Esophagus (tissue), 2 donors: ENCODE measurements around the gene ABCA9. TPM values are rescaled to one million over a fixed set of nuclear protein-coding genes. Genes with fewer than 3 reads are reported as not detected.
A peak's percentile ranks its signal among the peaks of the same experiment; 100 is the strongest.

Experiments
- H3K27ac ChIP-seq, 2 donors: one replicate each; pipeline ENCODE4 v1.5.1; 2013; ENCODE audit warnings: low read depth in 2 of 2, mild to moderate bottlenecking in 2 of 2, inconsistent platforms in 1 of 2, low read length in 1 of 2, moderate library complexity in 1 of 2
- H3K27me3 ChIP-seq, 2 donors: one replicate each; pipeline ENCODE4 v1.6.1; 2013; ENCODE audit warnings: low read length in 2 of 2, control low read depth in 1 of 2, mild to moderate bottlenecking in 1 of 2; ENCODE audit not compliant: insufficient read depth in 2 of 2, control insufficient read depth in 1 of 2
- H3K36me3 ChIP-seq, 2 donors: one replicate each; pipeline ENCODE4 v1.6.1; 2013; ENCODE audit warnings: low read length in 1 of 2; ENCODE audit not compliant: control insufficient read depth in 2 of 2, insufficient read depth in 2 of 2
- H3K4me1 ChIP-seq, 2 donors: one replicate each; pipeline ENCODE4 v1.6.1; 2013; ENCODE audit warnings: low read length in 1 of 2; ENCODE audit not compliant: control insufficient read depth in 2 of 2, insufficient read depth in 2 of 2
- H3K4me3 ChIP-seq, 2 donors: one replicate each; pipeline ENCODE4 v1.5.1; 2013; ENCODE audit warnings: low read length in 2 of 2, mild to moderate bottlenecking in 2 of 2, low read depth in 1 of 2, moderate library complexity in 1 of 2
- H3K9me3 ChIP-seq, 2 donors: one replicate each; pipeline ENCODE4 v1.6.1; 2013; ENCODE audit warnings: mild to moderate bottlenecking in 2 of 2, low read depth in 1 of 2, low read length in 1 of 2, moderate library complexity in 1 of 2; ENCODE audit not compliant: control insufficient read depth in 2 of 2, insufficient read depth in 1 of 2
- WGBS, 2 donors: extraction: QIAGEN DNeasy Blood & Tissue Kit; methylation state at CpG; one replicate each; pipeline ENCODE4 v1.1.7; 2013; 5-methylcytosine and 5-hydroxymethylcytosine counted together
- polyA plus RNA-seq, 2 donors: library from polyadenylated mRNA; stranded (reverse); fragments of 200-250 nt; gene quantifications; one replicate each; pipeline ENCODE4 v1.2.3, GENCODE V29; 2013
- donor health status: healthy with polysubstance abuse.
- donor health status: Bipolar disorder and iron deficiency.

Gene ABCA9
- polyA plus RNA-seq, 2 donors, result 0.69 to 2.2 TPM

- Histone ChIP-seq H3K27me3 (no peaks in the 10 kb centered on the region), H3K27ac (no peak overlapping the region), H3K9me3 (no peaks in the 10 kb centered on the region), H3K36me3 (no peaks in the 10 kb centered on the region), H3K4me3 (no peak overlapping the region), H3K4me1 (no peaks in the 10 kb centered on the region)
- WGBS, 2 donors, result 90 to 91% methylated on average over 1 of the region's 1 CpG
These were observed 2.6 kb downstream of the ABCA9 start for GRCh38 chr17:69058165-69058564.

GRCh38 chr17:69057280-69057679 is 3.4 kb downstream of the ABCA9 start:
- Histone ChIP-seq H3K36me3 (no peaks in the 10 kb centered on the region), H3K9me3 (no peaks in the 10 kb centered on the region), H3K27me3 (no peaks in the 10 kb centered on the region), H3K4me3 (no peak overlapping the region), H3K4me1 (no peaks in the 10 kb centered on the region), H3K27ac (no peak overlapping the region)
- 72 to 84% methylated on average over 1 of the region's 1 CpG for WGBS, 2 donors

- no peaks in the 10 kb centered on the region for H3K4me1 ChIP-seq
- H3K27ac ChIP-seq, result no peak overlapping the region
- H3K9me3 ChIP-seq, result no peaks in the 10 kb centered on the region
- no peaks in the 10 kb centered on the region for H3K36me3 ChIP-seq
- 80 to 86% methylated on average over 3 of the region's 3 CpGs for WGBS, 2 donors
- H3K4me3 ChIP-seq, result no peak overlapping the region
- no peaks in the 10 kb centered on the region for H3K27me3 ChIP-seq
These were observed 4.4 kb downstream of the ABCA9 start for GRCh38 chr17:69056179-69056823.

- no peaks in the 10 kb centered on the region for H3K4me1 ChIP-seq
- no peaks in the 10 kb centered on the region for H3K9me3 ChIP-seq
- no peak overlapping the region for H3K4me3 ChIP-seq
- no peak overlapping the region for H3K27ac ChIP-seq
- H3K27me3 ChIP-seq, result no peaks in the 10 kb centered on the region
- WGBS, 2 donors, result 79 to 87% methylated on average over 2 of the region's 2 CpGs
- no peaks in the 10 kb centered on the region for H3K36me3 ChIP-seq
These were observed 5.4 kb downstream of the ABCA9 start for GRCh38 chr17:69055334-69055733.

GRCh38 chr17:69050999-69051775 is 9.5 kb downstream of the ABCA9 start:
- H3K4me1 ChIP-seq, result no peaks in the 10 kb centered on the region
- H3K27me3 ChIP-seq, result no peaks in the 10 kb centered on the region
- no peak overlapping the region for H3K4me3 ChIP-seq
- H3K9me3 ChIP-seq, result no peaks in the 10 kb centered on the region
- H3K36me3 ChIP-seq, result no peaks in the 10 kb centered on the region
- no peak overlapping the region for H3K27ac ChIP-seq
- 75 to 76% methylated on average over 5 of the region's 5 CpGs for WGBS, 2 donors

GRCh38 chr17:69048634-69049033 is 12.1 kb downstream of the ABCA9 start:
- Histone ChIP-seq H3K9me3 (no peaks in the 10 kb centered on the region), H3K36me3 (no peaks in the 10 kb centered on the region), H3K27ac (no peak overlapping the region), H3K27me3 (no peaks in the 10 kb centered on the region), H3K4me1 (no peaks in the 10 kb centered on the region), H3K4me3 (no peak overlapping the region)
- WGBS, 2 donors, result 79 to 81% methylated on average over 2 of the region's 2 CpGs

- WGBS, 2 donors, result 15 to 25% methylated on average over 3 of the region's 3 CpGs
These were observed 13.1 kb downstream of the ABCA9 start for GRCh38 chr17:69047368-69048263.

GRCh38 chr17:69046121-69046807 is 14.5 kb downstream of the ABCA9 start:
- Histone ChIP-seq H3K9me3 (no peaks in the 10 kb centered on the region), H3K4me1 (no peaks in the 10 kb centered on the region), H3K27ac (no peak overlapping the region), H3K27me3 (no peaks in the 10 kb centered on the region), H3K36me3 (no peaks in the 10 kb centered on the region), H3K4me3 (no peak overlapping the region)
- WGBS, 2 donors, result 71% methylated on average over 4 of the region's 4 CpGs

More at GRCh38 chr17:69047368-69048263, 13.1 kb downstream of the ABCA9 start:
- Histone ChIP-seq H3K36me3 (no peaks in the 10 kb centered on the region), H3K9me3 (no peaks in the 10 kb centered on the region), H3K27ac (peak overlapping the region in 1 of 2 donors; percentile 8), H3K4me3 (no peak overlapping the region), H3K27me3 (no peaks in the 10 kb centered on the region), H3K4me1 (no peaks in the 10 kb centered on the region)

- H3K4me1 ChIP-seq, result no peaks in the 10 kb centered on the region
- 87 to 92% methylated on average over 2 of the region's 2 CpGs for WGBS, 2 donors
These were observed 15.1 kb downstream of the ABCA9 start for GRCh38 chr17:69045646-69046045.

More at GRCh38 chr17:69045646-69046045, 15.1 kb downstream of the ABCA9 start:
- H3K4me3 ChIP-seq, result no peak overlapping the region
- no peak overlapping the region for H3K27ac ChIP-seq
- no peaks in the 10 kb centered on the region for H3K27me3 ChIP-seq
- H3K36me3 ChIP-seq, result no peaks in the 10 kb centered on the region
- H3K9me3 ChIP-seq, result no peaks in the 10 kb centered on the region
